NCI-H1092 (cell line): ENCODE results near the gene ADNP2.

Source experiments
- DNase-seq: peaks from one replicate; lab custom pipeline; 2025; lab: John Stamatoyannopoulos, UW

Gene ADNP2

DNA sequence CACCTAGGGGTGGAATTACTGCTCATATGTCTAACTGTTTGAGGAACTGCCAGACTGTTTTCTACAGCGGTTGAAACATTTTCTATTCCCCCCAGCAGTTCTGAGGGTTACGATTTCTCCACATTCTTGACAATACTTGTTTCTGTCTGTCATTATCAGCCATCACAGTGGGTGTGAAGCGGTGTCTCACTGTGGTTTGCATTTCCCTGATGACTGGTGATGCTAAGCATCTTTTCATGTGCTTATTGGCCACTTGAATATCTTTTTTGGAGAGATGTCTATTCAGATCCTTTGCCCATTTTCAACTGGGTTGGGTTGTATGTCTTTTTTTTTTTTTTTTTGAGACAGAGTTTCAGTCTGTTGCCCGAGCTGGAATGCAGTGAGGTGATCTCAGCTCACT, 63.0 kb downstream of the ADNP2 start:
- DNase-seq: no peak

GRCh38 chr18:80173060-80173459, 64.0 kb downstream of the ADNP2 start:
- DNase-seq: no peak

GRCh38 chr18:80175451-80176204, 66.6 kb downstream of the ADNP2 start:
- no peak for DNase-seq

- no peak for DNase-seq
Observed at GRCh38 chr18:80176334-80177073, 67.4 kb downstream of the ADNP2 start.

- DNase-seq: no peak
Observed at GRCh38 chr18:80177128-80177527, 68.1 kb downstream of the ADNP2 start.

GRCh38 chr18:80178935-80179818, 70.1 kb downstream of the ADNP2 start:
- no peak for DNase-seq

GRCh38 chr18:80179857-80180558, 70.9 kb downstream of the ADNP2 start:
- no peak for DNase-seq

DNA sequence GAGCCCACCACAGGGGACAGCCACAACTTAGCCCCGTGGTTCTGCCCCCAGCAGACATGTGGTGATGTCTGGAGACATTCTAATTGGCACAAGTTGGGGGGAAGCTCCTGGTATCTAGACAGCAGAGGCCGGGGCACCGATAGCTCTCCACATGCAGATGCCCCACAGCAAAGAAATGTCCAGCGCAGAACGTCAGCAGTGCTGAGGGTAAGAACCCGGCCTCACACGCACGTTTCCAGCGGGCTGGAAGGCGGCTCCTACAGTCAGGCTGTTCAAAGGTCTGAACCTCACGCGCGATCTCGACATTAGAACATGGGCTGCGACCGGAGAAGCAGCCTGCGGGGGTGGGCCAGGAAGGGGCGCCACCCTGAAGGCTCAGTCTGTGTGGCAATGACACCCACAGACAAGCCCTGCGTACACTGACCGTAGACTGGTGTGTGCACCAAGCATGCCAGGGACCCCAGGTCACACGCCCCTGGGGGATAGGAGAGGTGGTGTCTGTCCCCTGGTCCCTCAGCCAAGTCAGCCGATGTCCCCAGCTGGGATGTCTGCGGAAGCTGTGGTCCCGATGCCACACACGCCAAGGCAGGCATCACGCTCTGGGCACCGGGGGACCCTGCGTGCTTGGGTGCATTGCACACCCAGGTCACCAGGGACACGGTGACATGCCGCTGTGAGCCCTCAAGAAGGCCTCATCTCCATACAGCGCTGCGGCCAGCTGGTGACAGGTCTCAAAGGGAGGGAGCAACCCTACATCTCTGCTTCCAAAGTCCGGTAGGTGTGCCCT, 71.9 kb downstream of the ADNP2 start:
- DNase-seq: no peak

GRCh38 chr18:80181642-80182461, 72.8 kb downstream of the ADNP2 start:
- DNase-seq: no peak

DNA sequence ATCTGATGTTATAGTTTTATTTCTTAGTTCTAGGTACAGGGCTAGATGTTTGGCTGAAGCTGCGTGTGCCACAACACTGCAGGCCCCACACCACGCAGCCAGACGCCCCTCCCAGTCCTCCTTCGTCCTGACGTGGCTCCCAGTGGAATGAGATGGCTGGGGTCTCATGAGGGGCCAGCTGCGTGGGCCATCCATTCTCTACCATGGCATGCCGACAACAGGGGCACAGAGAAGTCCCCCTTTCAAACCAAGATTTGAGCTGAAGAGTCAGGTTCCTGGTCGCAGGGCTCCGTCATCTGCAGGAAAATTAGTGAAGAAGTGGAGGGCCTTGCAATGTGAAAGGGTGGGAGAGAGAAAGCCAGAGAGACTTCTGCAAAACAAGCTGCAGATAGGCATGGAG, 73.8 kb downstream of the ADNP2 start:
- no peak for DNase-seq

DNA sequence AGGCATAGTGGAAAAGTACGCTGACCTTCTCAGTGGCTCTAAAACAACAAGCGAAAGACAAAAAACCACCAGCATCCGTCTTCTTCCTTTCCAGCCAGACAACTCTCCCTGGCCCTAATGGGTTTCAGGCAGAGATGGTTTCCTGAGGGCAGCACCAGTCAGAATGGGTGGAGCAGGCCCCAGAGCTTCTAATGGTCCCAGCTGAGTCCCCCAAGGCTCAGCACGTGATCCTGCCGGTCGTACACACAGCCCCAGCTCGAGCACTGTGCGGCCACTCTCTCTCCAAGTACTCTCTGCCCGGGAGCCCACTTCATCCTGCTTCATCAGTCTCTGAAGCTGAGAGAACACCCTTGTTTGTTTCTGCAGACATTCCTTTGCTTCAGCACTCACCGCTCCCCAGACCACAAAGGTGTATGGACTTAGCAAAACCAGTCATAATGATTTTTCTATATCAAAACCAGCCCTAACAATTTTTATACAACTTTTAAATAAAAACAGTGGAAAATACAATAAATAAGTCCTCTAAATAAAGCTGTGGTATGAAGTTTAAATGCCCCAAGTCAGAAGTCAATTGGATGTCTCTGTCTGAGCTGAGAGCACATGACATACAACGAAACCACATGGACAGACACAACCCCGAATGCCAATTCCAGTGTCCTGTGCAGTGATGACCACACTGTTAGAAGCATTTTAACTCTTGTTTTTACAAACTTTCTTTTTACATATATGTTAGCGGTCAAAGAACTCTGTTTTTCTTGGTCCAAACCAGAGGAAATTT, 74.4 kb downstream of the ADNP2 start:
- DNase-seq: no peak

- no peak for DNase-seq
Observed at GRCh38 chr18:80184243-80184772, 75.2 kb downstream of the ADNP2 start.

DNA sequence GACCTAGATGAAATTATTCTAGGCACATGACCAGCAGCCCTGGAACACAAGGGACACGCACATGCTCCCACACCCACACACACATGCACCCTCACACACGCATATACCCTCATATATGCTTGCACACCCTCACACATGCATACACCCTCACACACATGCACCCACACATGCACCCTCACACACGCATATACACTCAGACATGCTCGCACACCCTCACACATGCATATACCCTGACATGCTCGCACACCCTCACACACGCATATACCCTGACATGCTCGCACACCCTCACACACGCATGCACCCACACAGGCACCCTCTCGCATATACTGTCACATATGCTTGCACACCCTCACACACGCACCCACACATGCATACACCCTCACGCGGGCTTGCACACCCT, 76.5 kb downstream of the ADNP2 start:
- DNase-seq: no peak

DNA sequence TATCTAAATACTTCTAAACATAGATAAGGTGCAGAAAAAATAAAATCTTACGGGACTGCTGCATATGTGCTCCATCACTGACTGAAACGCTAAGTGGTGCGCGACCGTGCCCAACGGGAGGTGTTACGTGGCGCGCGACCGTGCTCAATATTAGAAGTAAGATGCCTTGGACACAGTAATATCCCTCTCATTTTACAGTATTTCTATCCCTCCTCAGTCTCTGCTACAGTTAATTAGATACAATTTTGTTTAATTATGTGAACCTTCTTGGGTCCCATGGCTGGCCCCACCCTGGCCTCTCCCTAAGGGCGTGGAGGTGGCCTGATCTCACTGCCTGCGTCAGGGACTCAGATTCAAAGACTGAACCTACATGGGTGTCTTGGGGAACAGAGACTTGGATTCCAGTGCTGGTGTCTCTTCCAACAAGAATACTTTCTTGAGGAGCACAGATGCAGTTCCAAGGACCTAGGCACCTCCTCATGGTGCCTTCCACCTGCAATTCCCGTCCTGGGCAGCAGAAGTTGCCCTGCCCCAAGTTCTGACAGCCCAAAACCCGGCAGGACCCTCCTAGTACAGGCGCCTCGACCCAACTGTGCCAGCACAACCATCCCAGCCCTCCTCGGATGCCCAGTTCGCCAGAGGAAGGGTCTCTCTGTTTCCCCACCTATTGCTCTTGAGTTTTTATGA, 79.0 kb downstream of the ADNP2 start:
- no peak for DNase-seq

GRCh38 chr18:80188643-80189530, 79.8 kb downstream of the ADNP2 start:
- no peak for DNase-seq

GRCh38 chr18:80189531-80189865, 80.4 kb downstream of the ADNP2 start:
- DNase-seq: no peak
